Neural progenitor cell (in vitro differentiated cells): ENCODE measurements around the gene ITPR3. TPM values are rescaled to one million over a fixed set of nuclear protein-coding genes. Genes with fewer than 3 reads are reported as not detected.

Experiments used
- DNase-seq: peaks from one replicate; pipeline ENCODE4 v3.0.0-alpha.2; 2016; ENCODE audit warnings: low spot score
- H2AFZ ChIP-seq: fragments of 200-600 bp; sonication (generic); replicated peaks from 2 replicates; pipeline ENCODE4 v1.6.1; 2016; ENCODE audit warnings: antibody characterized with exemption
- H3F3A ChIP-seq: fragments of 200-600 bp; sonication (generic); 2 replicates; pipeline ENCODE4 v1.6.1; 2016; ENCODE audit warnings: antibody characterized with exemption, low read depth
- H3K27ac ChIP-seq: fragments of 200-600 bp; sonication (generic); 2 replicates; pipeline ENCODE4 v1.5.1; 2016; ENCODE audit warnings: mild to moderate bottlenecking
- H3K27me3 ChIP-seq: fragments of 200-600 bp; sonication (generic); 2 replicates; pipeline ENCODE4 v1.6.1; 2016; ENCODE audit warnings: mild to moderate bottlenecking, moderate library complexity
- H3K36me3 ChIP-seq: fragments of 200-600 bp; sonication (generic); 2 replicates; pipeline ENCODE4 v1.5.1; 2016
- H3K4me1 ChIP-seq: fragments of 200-600 bp; sonication (generic); 2 replicates; pipeline ENCODE4 v1.6.1; 2016; ENCODE audit warnings: mixed run types
- H3K4me2 ChIP-seq: fragments of 200-600 bp; sonication (generic); 2 replicates; pipeline ENCODE4 v1.6.1; 2016
- H3K4me3 ChIP-seq: fragments of 200-600 bp; sonication (generic); 2 replicates; pipeline ENCODE4 v1.5.1; 2016
- H3K79me2 ChIP-seq: fragments of 200-600 bp; sonication (generic); 2 replicates; pipeline ENCODE4 v1.6.1; 2016; ENCODE audit warnings: low read depth
- H3K9ac ChIP-seq: fragments of 200-600 bp; sonication (generic); 2 replicates; pipeline ENCODE4 v1.6.1; 2016
- H3K9me3 ChIP-seq: fragments of 200-600 bp; sonication (generic); 2 replicates; pipeline ENCODE4 v1.5.1; 2016; ENCODE audit warnings: low read depth
- H4K20me1 ChIP-seq: fragments of 200-600 bp; sonication (generic); 2 replicates; pipeline ENCODE4 v1.6.1; 2016; ENCODE audit warnings: low read depth
- H3K27ac Mint-ChIP-seq: 3 replicates; pipeline ENCODE4 v1.8.0; 2021; ENCODE audit warnings: mixed read lengths
- H3K27me3 Mint-ChIP-seq: 2 replicates; pipeline ENCODE4 v1.8.0; 2022; ENCODE audit warnings: low read depth, mild to moderate bottlenecking, inconsistent platforms, moderate library complexity, mixed read lengths; ENCODE audit not compliant: insufficient read depth
- H3K36me3 Mint-ChIP-seq: 3 replicates; pipeline ENCODE4 v1.8.0; 2021; ENCODE audit warnings: mixed read lengths
- H3K4me1 Mint-ChIP-seq: 3 replicates; pipeline ENCODE4 v1.8.0; 2021; ENCODE audit warnings: mixed read lengths
- H3K4me3 Mint-ChIP-seq: 3 replicates; pipeline ENCODE4 v1.8.0; 2021; ENCODE audit warnings: mild to moderate bottlenecking, moderate library complexity, mixed read lengths
- H3K9me3 Mint-ChIP-seq: 3 replicates; pipeline ENCODE4 v1.8.0; 2020; ENCODE audit warnings: mixed read lengths
- EZH2 ChIP-seq: fragments of 200-600 bp; sonication (generic); IDR thresholded peaks from 2 replicates; pipeline ENCODE4 v1.6.1; 2017; ENCODE audit warnings: antibody characterized with exemption, mild to moderate bottlenecking, moderate library complexity
- EZH2phosphoT487 ChIP-seq: fragments of 200-600 bp; sonication (generic); IDR thresholded peaks from 2 replicates; pipeline ENCODE4 v1.6.1; 2017; ENCODE audit warnings: antibody characterized with exemption
- total RNA-seq: library from RNA; depleted of rRNA; stranded (reverse); fragments of >200 nt; gene quantifications from 2 replicates; pipeline ENCODE4 v1.2.3, GENCODE V29; 2015; ENCODE audit warnings: low replicate concordance
- TF ChIP-seq, protein P1 (sequence below): fragments of 200-600 bp; sonication (generic); IDR thresholded peaks from 2 replicates; pipeline ENCODE4 v1.5.1; 2017; ENCODE audit warnings: antibody characterized with exemption, mild to moderate bottlenecking

The ITPR3 gene
- total RNA-seq, 1 donor from 2014 or later, result 1.5 TPM

DNA sequence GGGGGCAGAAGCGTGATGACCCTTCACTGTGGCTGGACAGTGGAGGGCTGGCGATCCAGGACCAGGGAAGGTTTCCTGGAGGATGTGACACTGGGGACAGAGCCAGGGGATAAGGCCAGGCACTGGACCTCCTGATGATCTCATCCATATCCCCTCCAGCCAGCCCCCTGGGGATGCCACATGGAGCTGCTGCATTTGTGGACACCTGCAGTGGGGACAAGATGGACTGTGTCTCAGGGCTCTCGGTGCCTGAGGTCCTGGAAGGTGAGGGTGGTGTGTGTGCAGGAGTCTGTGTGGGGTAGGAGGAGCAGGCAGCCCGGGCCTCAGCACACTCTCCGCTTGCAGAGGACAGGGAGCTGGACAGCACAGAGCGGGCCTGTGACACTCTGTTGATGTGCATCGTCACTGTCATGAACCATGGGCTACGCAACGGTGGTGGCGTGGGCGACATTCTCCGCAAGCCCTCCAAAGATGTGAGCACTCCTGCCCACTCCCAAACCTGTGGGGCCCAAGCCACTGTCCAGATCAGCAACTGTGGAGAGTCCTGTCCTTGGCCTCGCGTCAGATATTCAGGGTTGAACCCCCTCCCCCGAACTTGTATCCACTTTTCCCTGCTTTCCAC is 70.4 kb downstream of the ITPR3 start:
- H3K4me1 Mint-ChIP-seq, result peaks cover 20% of the 10 kb centered on the region
- no peaks in the 10 kb centered on the region for H3K9me3 ChIP-seq
- peaks cover 3% of the 10 kb centered on the region for H3K4me1 ChIP-seq
- no peak overlapping the region for H3K4me3 ChIP-seq
- H3K36me3 ChIP-seq, result no peaks in the 10 kb centered on the region
- peaks cover 8% of the 10 kb centered on the region for H3K27me3 Mint-ChIP-seq
- H3K79me2 ChIP-seq, result no peaks in the 10 kb centered on the region
- no peak overlapping the region for H2AFZ ChIP-seq
- no peak for TF ChIP-seq EZH2phosphoT487
- H3K36me3 Mint-ChIP-seq, result peaks cover 12% of the 10 kb centered on the region
- H3K27me3 ChIP-seq, result no peaks in the 10 kb centered on the region
- H3K27ac ChIP-seq, result no peak overlapping the region
- no peak overlapping the region for H3K4me2 ChIP-seq
- H3F3A ChIP-seq, result peaks cover 4% of the 10 kb centered on the region
- no peaks in the 10 kb centered on the region for H3K9me3 Mint-ChIP-seq
- DNase-seq, result no peak
- H3K4me3 Mint-ChIP-seq, result no peak overlapping the region
- H3K27ac Mint-ChIP-seq, result no peak overlapping the region
- H3K9ac ChIP-seq, result no peak overlapping the region
- peaks cover 2% of the 10 kb centered on the region for H4K20me1 ChIP-seq

DNA sequence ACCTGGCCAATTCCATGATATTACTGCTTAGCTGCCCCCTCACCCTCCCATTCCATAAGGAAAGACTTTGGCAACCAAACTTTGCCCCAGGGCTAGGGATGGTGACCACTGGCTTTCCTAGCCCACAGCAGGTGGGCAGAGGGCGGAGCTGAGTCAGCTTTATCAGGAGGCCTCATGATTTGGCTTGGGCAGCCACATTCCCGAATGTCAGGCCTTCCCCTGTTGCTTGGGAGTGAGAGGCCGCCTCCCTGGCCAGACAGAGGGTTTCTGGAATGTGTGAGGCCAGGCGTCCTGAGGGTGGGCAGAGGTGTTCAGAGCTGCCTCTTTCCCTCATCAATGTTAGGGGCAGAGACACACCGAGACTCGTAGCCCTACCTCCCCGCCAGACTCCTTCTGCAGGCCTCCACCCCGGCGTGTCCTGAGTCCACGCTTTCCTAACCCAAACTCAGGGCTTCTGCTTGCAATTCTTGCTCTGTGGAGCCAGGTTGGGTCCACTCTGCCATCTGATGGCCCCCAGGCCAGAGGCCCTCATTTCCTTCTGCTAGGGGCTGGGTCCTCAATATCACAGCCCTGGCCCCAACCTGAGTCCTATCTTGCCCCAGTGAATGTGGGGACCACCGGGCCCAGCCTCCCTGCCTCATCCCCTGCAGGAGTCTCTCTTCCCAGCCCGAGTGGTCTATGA is 71.1 kb downstream of the ITPR3 start:
- peak; percentile 69 for DNase-seq
- Mint-ChIP-seq H3K27me3 (peaks cover 8% of the 10 kb centered on the region), H3K36me3 (peaks cover 13% of the 10 kb centered on the region), H3K9me3 (no peaks in the 10 kb centered on the region), H3K27ac (no peak overlapping the region), H3K4me1 (peaks cover 18% of the 10 kb centered on the region), H3K4me3 (peak overlapping the region; percentile 60)
- Histone ChIP-seq H3K9ac (no peak overlapping the region), H3K4me2 (no peak overlapping the region), H4K20me1 (peaks cover 2% of the 10 kb centered on the region), H3K4me3 (no peak overlapping the region), H3K36me3 (no peaks in the 10 kb centered on the region), H2AFZ (no peak overlapping the region), H3K79me2 (no peaks in the 10 kb centered on the region), H3K27ac (peak overlapping the region; percentile 69), H3K4me1 (peaks cover 3% of the 10 kb centered on the region), H3K27me3 (no peaks in the 10 kb centered on the region), H3F3A (peaks cover 4% of the 10 kb centered on the region), H3K9me3 (no peaks in the 10 kb centered on the region)
- TF ChIP-seq, protein P1, sequence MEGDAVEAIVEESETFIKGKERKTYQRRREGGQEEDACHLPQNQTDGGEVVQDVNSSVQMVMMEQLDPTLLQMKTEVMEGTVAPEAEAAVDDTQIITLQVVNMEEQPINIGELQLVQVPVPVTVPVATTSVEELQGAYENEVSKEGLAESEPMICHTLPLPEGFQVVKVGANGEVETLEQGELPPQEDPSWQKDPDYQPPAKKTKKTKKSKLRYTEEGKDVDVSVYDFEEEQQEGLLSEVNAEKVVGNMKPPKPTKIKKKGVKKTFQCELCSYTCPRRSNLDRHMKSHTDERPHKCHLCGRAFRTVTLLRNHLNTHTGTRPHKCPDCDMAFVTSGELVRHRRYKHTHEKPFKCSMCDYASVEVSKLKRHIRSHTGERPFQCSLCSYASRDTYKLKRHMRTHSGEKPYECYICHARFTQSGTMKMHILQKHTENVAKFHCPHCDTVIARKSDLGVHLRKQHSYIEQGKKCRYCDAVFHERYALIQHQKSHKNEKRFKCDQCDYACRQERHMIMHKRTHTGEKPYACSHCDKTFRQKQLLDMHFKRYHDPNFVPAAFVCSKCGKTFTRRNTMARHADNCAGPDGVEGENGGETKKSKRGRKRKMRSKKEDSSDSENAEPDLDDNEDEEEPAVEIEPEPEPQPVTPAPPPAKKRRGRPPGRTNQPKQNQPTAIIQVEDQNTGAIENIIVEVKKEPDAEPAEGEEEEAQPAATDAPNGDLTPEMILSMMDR, result no peak
- TF ChIP-seq EZH2 (no peak), EZH2phosphoT487 (no peak)

DNA sequence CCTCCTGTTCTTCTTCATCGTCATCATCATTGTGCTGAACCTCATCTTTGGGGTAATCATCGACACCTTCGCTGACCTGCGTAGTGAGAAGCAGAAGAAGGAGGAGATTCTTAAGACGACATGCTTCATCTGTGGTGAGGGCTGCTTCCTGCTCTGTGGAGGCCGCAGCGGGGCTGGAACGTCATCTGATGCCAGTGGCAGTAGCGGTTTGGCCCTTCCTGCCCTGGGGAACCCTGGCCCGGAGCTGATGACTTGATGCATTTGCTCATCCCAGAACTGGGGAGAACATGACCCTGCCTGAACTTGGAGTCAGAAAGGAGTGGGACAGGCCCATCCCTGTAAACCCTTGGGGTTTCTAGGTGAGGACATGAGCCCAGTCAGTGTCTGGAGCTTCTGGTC is 71.6 kb downstream of the ITPR3 start:
- TF ChIP-seq, protein P1, result no peak
- TF ChIP-seq EZH2, result no peak
- no peak for TF ChIP-seq EZH2phosphoT487
- Histone ChIP-seq H2AFZ (no peak overlapping the region), H3K4me1 (peaks cover 3% of the 10 kb centered on the region), H3K36me3 (no peaks in the 10 kb centered on the region), H3K9ac (no peak overlapping the region), H3K79me2 (no peaks in the 10 kb centered on the region), H3K27ac (no peak overlapping the region), H4K20me1 (peaks cover 2% of the 10 kb centered on the region), H3K27me3 (no peaks in the 10 kb centered on the region), H3K4me2 (no peak overlapping the region), H3F3A (peaks cover 4% of the 10 kb centered on the region), H3K4me3 (no peak overlapping the region), H3K9me3 (no peaks in the 10 kb centered on the region)
- peaks cover 18% of the 10 kb centered on the region for H3K4me1 Mint-ChIP-seq
- H3K27ac Mint-ChIP-seq, result no peak overlapping the region
- H3K27me3 Mint-ChIP-seq, result peaks cover 8% of the 10 kb centered on the region
- no peaks in the 10 kb centered on the region for H3K9me3 Mint-ChIP-seq
- peak overlapping the region; percentile 60 for H3K4me3 Mint-ChIP-seq
- no peak for DNase-seq
- peaks cover 13% of the 10 kb centered on the region for H3K36me3 Mint-ChIP-seq
